HG02588 (cell line): ENCODE measurements around the gene ITSN1.
"Not testable (repeated sequence)": the region's sequence is repeated elsewhere in the genome, so short reads cannot be mapped to it uniquely, and the experiment has no call there.

Source experiments
- ATAC-seq: cut with Tn5 transposase; IDR thresholded peaks from one replicate; pipeline ENCODE4 v1.9.1; 2021; ENCODE audit warnings: mild to moderate bottlenecking, moderate library complexity; ENCODE audit not compliant: unreplicated experiment

Gene ITSN1

GRCh38 chr21:33712022-33712803 is 69.9 kb downstream of the ITSN1 start:
- no peak for ATAC-seq

- no peak for ATAC-seq
These were observed 78.8 kb downstream of the ITSN1 start for GRCh38 chr21:33721081-33721480.

- not testable (repeated sequence) for ATAC-seq
These were observed 86.8 kb downstream of the ITSN1 start for GRCh38 chr21:33729139-33729538.

GRCh38 chr21:33729641-33730040 is 87.3 kb downstream of the ITSN1 start:
- ATAC-seq, result no peak

GRCh38 chr21:33731447-33731846 is 89.1 kb downstream of the ITSN1 start:
- no peak for ATAC-seq

- no peak for ATAC-seq
These were observed 89.7 kb downstream of the ITSN1 start for GRCh38 chr21:33732038-33732437.

GRCh38 chr21:33733601-33734000 is 91.3 kb downstream of the ITSN1 start:
- no peak for ATAC-seq

- no peak for ATAC-seq
These were observed 92.0 kb downstream of the ITSN1 start for GRCh38 chr21:33734291-33734690.

GRCh38 chr21:33734818-33735217 is 92.5 kb downstream of the ITSN1 start:
- ATAC-seq, result no peak

GRCh38 chr21:33736569-33736968 is 94.3 kb downstream of the ITSN1 start:
- no peak for ATAC-seq

GRCh38 chr21:33739701-33740100 is 97.4 kb downstream of the ITSN1 start:
- no peak for ATAC-seq

- ATAC-seq, result no peak
These were observed 105.1 kb downstream of the ITSN1 start for GRCh38 chr21:33747420-33747819.

- ATAC-seq, result no peak
These were observed 106.6 kb downstream of the ITSN1 start for GRCh38 chr21:33748903-33749302.

- no peak for ATAC-seq
These were observed 107.7 kb downstream of the ITSN1 start for GRCh38 chr21:33750017-33750416.

GRCh38 chr21:33751120-33751519 is 108.8 kb downstream of the ITSN1 start:
- ATAC-seq, result no peak

- no peak for ATAC-seq
These were observed 109.2 kb downstream of the ITSN1 start for GRCh38 chr21:33751533-33751932.

- ATAC-seq, result no peak
These were observed 110.0 kb downstream of the ITSN1 start for GRCh38 chr21:33752260-33752659.

- no peak for ATAC-seq
These were observed 111.6 kb downstream of the ITSN1 start for GRCh38 chr21:33753886-33754285.

GRCh38 chr21:33754481-33754880 is 112.2 kb downstream of the ITSN1 start:
- ATAC-seq, result no peak

- no peak for ATAC-seq
These were observed 113.1 kb downstream of the ITSN1 start for GRCh38 chr21:33755354-33755753.

GRCh38 chr21:33760641-33761440 is 118.5 kb downstream of the ITSN1 start:
- no peak for ATAC-seq

- no peak for ATAC-seq
These were observed 119.2 kb downstream of the ITSN1 start for GRCh38 chr21:33761441-33762036.
